Measurements from ENCODE around the gene ZFP42. TPM values are rescaled to one million over a fixed set of nuclear protein-coding genes. Genes with fewer than 3 reads are reported as not detected.
"Not testable (repeated sequence)": the region's sequence is repeated elsewhere in the genome, so short reads cannot be mapped to it uniquely, and the experiment has no call there.

The ZFP42 gene
- total RNA-seq, 1 experiment from 2014 or later = 0.05 TPM

- Histone ChIP-seq H3K4me1 (ENCODE audit: control insufficient read depth, insufficient read depth, low read length) (no peaks in the 10 kb centered on the region), H3K27me3 (ENCODE audit: control insufficient read depth, insufficient read depth, low read length) (no peaks in the 10 kb centered on the region), H3K36me3 (ENCODE audit: control insufficient read depth, insufficient read depth, low read length) (no peaks in the 10 kb centered on the region), H3K27ac (ENCODE audit: low read length) (no peak overlapping the region), H3K9me3 (ENCODE audit: control insufficient read depth, insufficient read depth, low read depth, low read length) (no peaks in the 10 kb centered on the region), H3K4me3 (ENCODE audit: low read depth in 2 of 2, low read length in 2 of 2) (no peak overlapping the region)
- ChIA-PET POLR2A (no interaction called here), CTCF (no interaction called here)
- intact Hi-C loops (cut with micrococcal nuclease; ENCODE audit: unreplicated experiment) (no loop called here), in situ Hi-C loops (cut with HindIII; ENCODE audit: low pct_unique_long_range_greater_than_20kb, low sequenced_read_pairs) (no loop called here)
- no TSS peak for BruUV-seq (replicated peaks)
- TF ChIP-seq CTCF (IDR thresholded peaks at IDR 0.05) (no peak), REST (IDR thresholded peaks at IDR 0.05; ENCODE audit: insufficient read depth in 1 of 2, low read depth in 2 of 2, low read length in 1 of 2) (no peak), SIN3A (IDR thresholded peaks at IDR 0.05; ENCODE audit: borderline replicate concordance, insufficient read depth, low read depth, low read length) (no peak), POLR2AphosphoS5 (IDR thresholded peaks at IDR 0.05; ENCODE audit: low read depth, low read length) (no peak), TCF7L2 (IDR thresholded peaks at IDR 0.05; ENCODE audit: low read depth, low read length) (no peak)
- no peak for ATAC-seq
- DNase-seq (ENCODE audit: low read depth, low spot score) = no peak
These were observed 46.6 kb downstream of the ZFP42 start for GRCh38 chr4:188042191-188042590.

GRCh38 chr4:188043154-188043553, 47.6 kb downstream of the ZFP42 start:
- Histone ChIP-seq H3K36me3 (ENCODE audit: control insufficient read depth, insufficient read depth, low read length) (no peaks in the 10 kb centered on the region), H3K4me1 (ENCODE audit: control insufficient read depth, insufficient read depth, low read length) (no peaks in the 10 kb centered on the region), H3K4me3 (ENCODE audit: low read depth in 2 of 2, low read length in 2 of 2) (no peak overlapping the region), H3K27me3 (ENCODE audit: control insufficient read depth, insufficient read depth, low read length) (no peaks in the 10 kb centered on the region), H3K9me3 (ENCODE audit: control insufficient read depth, insufficient read depth, low read depth, low read length) (no peaks in the 10 kb centered on the region), H3K27ac (ENCODE audit: low read length) (no peak overlapping the region)
- in situ Hi-C loops (cut with HindIII; ENCODE audit: low pct_unique_long_range_greater_than_20kb, low sequenced_read_pairs) = no loop called here
- TF ChIP-seq CTCF (IDR thresholded peaks at IDR 0.05) (no peak), SIN3A (IDR thresholded peaks at IDR 0.05; ENCODE audit: borderline replicate concordance, insufficient read depth, low read depth, low read length) (no peak), REST (IDR thresholded peaks at IDR 0.05; ENCODE audit: insufficient read depth in 1 of 2, low read depth in 2 of 2, low read length in 1 of 2) (no peak), TCF7L2 (IDR thresholded peaks at IDR 0.05; ENCODE audit: low read depth, low read length) (no peak), POLR2AphosphoS5 (IDR thresholded peaks at IDR 0.05; ENCODE audit: low read depth, low read length) (no peak)
- DNase-seq (ENCODE audit: low read depth, low spot score) (no peak), ATAC-seq (no peak)
- CTCF ChIA-PET = no interaction called here
- POLR2A ChIA-PET = no interaction called here
- intact Hi-C loops (cut with micrococcal nuclease; ENCODE audit: unreplicated experiment) = no loop called here
- BruUV-seq (replicated peaks) = no TSS peak

- CTCF ChIA-PET; H3K27me3 ChIP-seq (ENCODE audit: control insufficient read depth, insufficient read depth, low read length); H3K4me3 ChIP-seq (ENCODE audit: low read depth in 2 of 2, low read length in 2 of 2); intact Hi-C loops (cut with micrococcal nuclease; ENCODE audit: unreplicated experiment); DNase-seq (ENCODE audit: low read depth, low spot score); H3K9me3 ChIP-seq (ENCODE audit: control insufficient read depth, insufficient read depth, low read depth, low read length); H3K36me3 ChIP-seq (ENCODE audit: control insufficient read depth, insufficient read depth, low read length); BruUV-seq (replicated peaks); in situ Hi-C loops (cut with HindIII; ENCODE audit: low pct_unique_long_range_greater_than_20kb, low sequenced_read_pairs); POLR2A ChIA-PET; ATAC-seq; H3K27ac ChIP-seq (ENCODE audit: low read length); H3K4me1 ChIP-seq (ENCODE audit: control insufficient read depth, insufficient read depth, low read length): not testable (repeated sequence)
These were observed 49.9 kb downstream of the ZFP42 start for GRCh38 chr4:188045461-188045860.

Measured in Panc1 (cell line).